ENCODE results near the gene WIPF3.

DNA sequence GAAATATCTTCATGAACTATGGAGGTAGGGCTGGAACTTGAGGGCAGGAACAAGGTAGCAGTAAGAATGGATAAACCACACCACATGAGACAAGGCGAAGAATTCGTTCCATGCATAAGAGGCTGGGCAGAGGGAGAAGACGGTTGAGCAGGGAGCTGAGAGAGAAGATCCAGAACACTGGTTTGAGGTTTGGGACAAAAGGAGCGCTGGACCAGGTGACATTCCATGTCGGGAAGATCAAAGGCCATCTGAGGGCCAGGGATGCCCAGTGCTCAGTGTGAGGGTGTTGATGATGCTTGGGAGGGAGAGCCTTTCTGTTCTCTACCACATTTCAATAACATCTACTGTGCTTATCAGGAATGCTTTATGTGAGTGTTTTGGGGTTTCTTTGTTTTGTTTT, 52.8 kb downstream of the WIPF3 start:
- TF ChIP-seq, protein P1, sequence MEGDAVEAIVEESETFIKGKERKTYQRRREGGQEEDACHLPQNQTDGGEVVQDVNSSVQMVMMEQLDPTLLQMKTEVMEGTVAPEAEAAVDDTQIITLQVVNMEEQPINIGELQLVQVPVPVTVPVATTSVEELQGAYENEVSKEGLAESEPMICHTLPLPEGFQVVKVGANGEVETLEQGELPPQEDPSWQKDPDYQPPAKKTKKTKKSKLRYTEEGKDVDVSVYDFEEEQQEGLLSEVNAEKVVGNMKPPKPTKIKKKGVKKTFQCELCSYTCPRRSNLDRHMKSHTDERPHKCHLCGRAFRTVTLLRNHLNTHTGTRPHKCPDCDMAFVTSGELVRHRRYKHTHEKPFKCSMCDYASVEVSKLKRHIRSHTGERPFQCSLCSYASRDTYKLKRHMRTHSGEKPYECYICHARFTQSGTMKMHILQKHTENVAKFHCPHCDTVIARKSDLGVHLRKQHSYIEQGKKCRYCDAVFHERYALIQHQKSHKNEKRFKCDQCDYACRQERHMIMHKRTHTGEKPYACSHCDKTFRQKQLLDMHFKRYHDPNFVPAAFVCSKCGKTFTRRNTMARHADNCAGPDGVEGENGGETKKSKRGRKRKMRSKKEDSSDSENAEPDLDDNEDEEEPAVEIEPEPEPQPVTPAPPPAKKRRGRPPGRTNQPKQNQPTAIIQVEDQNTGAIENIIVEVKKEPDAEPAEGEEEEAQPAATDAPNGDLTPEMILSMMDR (IDR thresholded peaks at IDR 0.05 in 8 of 11, conservative IDR thresholded peaks at IDR 0.05 in 3 of 11), result no peak
- TF ChIP-seq POLR2A (IDR thresholded peaks at IDR 0.05) (no peak), POLR2AphosphoS5 (IDR thresholded peaks at IDR 0.05) (no peak)

Measured in spleen (tissue), 7 donors.